GM21360 (cell line): ENCODE measurements around the gene USP30.

ENCODE experiments used
- ATAC-seq: cut with Tn5 transposase; IDR thresholded peaks from one replicate; pipeline ENCODE4 v1.9.1; 2021; ENCODE audit warnings: mild to moderate bottlenecking, moderate library complexity; ENCODE audit not compliant: unreplicated experiment

USP30 gene

GRCh38 chr12:109097140-109097434, 44.7 kb downstream of the USP30 start:
- no peak for ATAC-seq

GRCh38 chr12:109097435-109098182, 45.2 kb downstream of the USP30 start, which contains the start of gene UNG:
Gene UNG (plus strand): TSS chr12:109097597. CDS start chr12:109097680, 83 bp downstream.
- peak; percentile 86 for ATAC-seq

- ATAC-seq, result peak; percentile 19
Measured at GRCh38 chr12:109098183-109098604, 45.8 kb downstream of the USP30 start.

GRCh38 chr12:109098651-109099050, 46.3 kb downstream of the USP30 start:
- no peak for ATAC-seq

GRCh38 chr12:109099431-109100020, 47.1 kb downstream of the USP30 start:
- no peak for ATAC-seq

GRCh38 chr12:109100741-109101140, 48.4 kb downstream of the USP30 start:
- no peak for ATAC-seq

GRCh38 chr12:109102491-109102890, 50.1 kb downstream of the USP30 start:
- ATAC-seq, result no peak

- ATAC-seq, result no peak
Measured at GRCh38 chr12:109105176-109105575, 52.8 kb downstream of the USP30 start.

- no peak for ATAC-seq
Measured at GRCh38 chr12:109109746-109110350, 57.5 kb downstream of the USP30 start.

GRCh38 chr12:109110988-109111495, 58.7 kb downstream of the USP30 start:
- no peak for ATAC-seq

GRCh38 chr12:109112720-109113465, 60.5 kb downstream of the USP30 start:
- ATAC-seq, result no peak

- no peak for ATAC-seq
Measured at GRCh38 chr12:109113661-109114321, 61.4 kb downstream of the USP30 start.

- ATAC-seq, result no peak
Measured at GRCh38 chr12:109114644-109115043, 62.3 kb downstream of the USP30 start.

- ATAC-seq, result no peak
Measured at GRCh38 chr12:109115404-109115757, 63.0 kb downstream of the USP30 start.

GRCh38 chr12:109115758-109116610, 63.6 kb downstream of the USP30 start, which contains the start of gene ACACB:
Gene ACACB (plus strand): TSS chr12:109116587. CDS start chr12:109139406, 22,819 bp downstream.
- no peak for ATAC-seq

- ATAC-seq, result no peak
Measured at GRCh38 chr12:109116611-109116949, 64.2 kb downstream of the USP30 start.

- ATAC-seq, result no peak
Measured at GRCh38 chr12:109120095-109120494, 67.7 kb downstream of the USP30 start.

- ATAC-seq, result no peak
Measured at GRCh38 chr12:109120557-109120956, 68.2 kb downstream of the USP30 start.

- no peak for ATAC-seq
Measured at GRCh38 chr12:109121346-109121880, 69.0 kb downstream of the USP30 start.
